Smooth muscle cell (in vitro differentiated cells): Measurements from ENCODE around the gene EIF1. TPM values are rescaled to one million over a fixed set of nuclear protein-coding genes. Genes with fewer than 3 reads are reported as not detected.

Experiments used
- DNase-seq: peaks from one replicate; lab custom pipeline; 2025; ENCODE audit not compliant: unreplicated experiment; lab: John Stamatoyannopoulos, UW
- H2AFZ ChIP-seq: fragments of 200-600 bp; sonication (generic); 2 replicates; pipeline ENCODE4 v1.6.0; 2016; ENCODE audit warnings: antibody characterized with exemption, low read depth, mild to moderate bottlenecking
- H3F3A ChIP-seq: fragments of 200-600 bp; sonication (generic); 2 replicates; pipeline ENCODE4 v1.6.0; 2017; ENCODE audit warnings: antibody characterized with exemption, low read depth
- H3K27ac ChIP-seq: fragments of 200-600 bp; sonication (generic); 2 replicates; pipeline ENCODE4 v1.5.1; 2016; ENCODE audit warnings: low read depth, mild to moderate bottlenecking
- H3K27me3 ChIP-seq: fragments of 200-600 bp; sonication (generic); 2 replicates; pipeline ENCODE4 v1.6.1; 2016; ENCODE audit warnings: low read depth, mild to moderate bottlenecking
- H3K36me3 ChIP-seq: fragments of 200-600 bp; sonication (generic); 2 replicates; pipeline ENCODE4 v1.5.1; 2016; ENCODE audit warnings: low read depth
- H3K4me1 ChIP-seq: fragments of 200-600 bp; sonication (generic); 2 replicates; pipeline ENCODE4 v1.5.1; 2016; ENCODE audit warnings: low read depth
- H3K4me2 ChIP-seq: fragments of 200-600 bp; sonication (generic); 2 replicates; pipeline ENCODE4 v1.6.0; 2016; ENCODE audit warnings: mild to moderate bottlenecking
- H3K4me3 ChIP-seq: fragments of 200-600 bp; sonication (generic); 2 replicates; pipeline ENCODE4 v1.5.1; 2016; ENCODE audit warnings: mild to moderate bottlenecking
- H3K79me2 ChIP-seq: fragments of 200-600 bp; sonication (generic); 2 replicates; pipeline ENCODE4 v1.6.0; 2016; ENCODE audit warnings: low read depth, mild to moderate bottlenecking
- H3K9ac ChIP-seq: fragments of 200-600 bp; sonication (generic); 2 replicates; pipeline ENCODE4 v1.6.0; 2016; ENCODE audit warnings: low read depth
- H3K9me3 ChIP-seq: fragments of 200-600 bp; sonication (generic); replicated peaks from 2 replicates; pipeline ENCODE4 v1.5.1; 2016; ENCODE audit warnings: low read depth
- H4K20me1 ChIP-seq: fragments of 200-600 bp; sonication (generic); 2 replicates; pipeline ENCODE4 v1.6.0; 2016; ENCODE audit warnings: low read depth
- CTCF ChIP-seq: fragments of 200-600 bp; sonication (generic); IDR thresholded peaks from 2 replicates; pipeline ENCODE4 v1.5.1; 2017; ENCODE audit warnings: borderline replicate concordance, mild to moderate bottlenecking, antibody characterized with exemption; ENCODE audit not compliant: insufficient read depth, poor library complexity, severe bottlenecking
- WGBS: methylation state at CpG from one replicate; pipeline ENCODE4 v1.1.7; 2016; ENCODE audit warnings: low lambda C conversion rate; 5-methylcytosine and 5-hydroxymethylcytosine counted together
- polyA plus RNA-seq: library from polyadenylated mRNA; unstranded; fragments of >200 nt; fragmentation: Nextera tagmentation; extraction: Ambion mirVana; gene quantifications from 2 replicates; pipeline ENCODE4 v1.2.1, GENCODE V29; 2016
- total RNA-seq: library from RNA; depleted of rRNA; stranded (reverse); fragments of >200 nt; gene quantifications from 2 replicates; pipeline ENCODE4 v1.2.3, GENCODE V29; 2014

EIF1 gene
- total and polyA plus RNA-seq, 2 experiments from 2014 or later: 360 to 1,301 TPM

- TF ChIP-seq CTCF: peak; percentile 65
- Histone ChIP-seq H3K9ac (peak overlapping the region; percentile 100), H3K27ac (peak overlapping the region; percentile 100), H3K27me3 (no peaks in the 10 kb centered on the region), H3K4me2 (peak overlapping the region; percentile 98), H3K4me1 (peaks cover 16% of the 10 kb centered on the region), H3K79me2 (peaks cover 29% of the 10 kb centered on the region), H3K9me3 (no peaks in the 10 kb centered on the region), H3K36me3 (peaks cover 22% of the 10 kb centered on the region), H3K4me3 (peak overlapping the region; percentile 99), H4K20me1 (peaks cover 52% of the 10 kb centered on the region), H3F3A (peaks cover 40% of the 10 kb centered on the region), H2AFZ (no peak overlapping the region)
- 7% methylated on average over 19 of the region's 27 CpGs for WGBS
- no peak for DNase-seq
Observed at GRCh38 chr17:41689497-41690299, 1.0 kb downstream of the EIF1 start.

- WGBS: 73% methylated on average over 2 of the region's 2 CpGs
- no peak for DNase-seq
- no peaks in the 10 kb centered on the region for H3K27me3 ChIP-seq
- H3K27ac ChIP-seq: peak overlapping the region; percentile 100
- peaks cover 55% of the 10 kb centered on the region for H4K20me1 ChIP-seq
- H3K4me2 ChIP-seq: peak overlapping the region; percentile 98
- peaks cover 29% of the 10 kb centered on the region for H3K79me2 ChIP-seq
- peaks cover 16% of the 10 kb centered on the region for H3K4me1 ChIP-seq
- peak overlapping the region; percentile 99 for H3K4me3 ChIP-seq
- H3F3A ChIP-seq: peaks cover 44% of the 10 kb centered on the region
- H3K9me3 ChIP-seq: no peaks in the 10 kb centered on the region
- no peak for TF ChIP-seq CTCF
- H2AFZ ChIP-seq: no peak overlapping the region
- peak overlapping the region; percentile 100 for H3K9ac ChIP-seq
- peaks cover 22% of the 10 kb centered on the region for H3K36me3 ChIP-seq
Observed at GRCh38 chr17:41690497-41690896, 1.8 kb downstream of the EIF1 start.

GRCh38 chr17:41691031-41691777 is 2.5 kb downstream of the EIF1 start:
- peaks cover 16% of the 10 kb centered on the region for H3K4me1 ChIP-seq

More at GRCh38 chr17:41691031-41691777, 2.5 kb downstream of the EIF1 start:
- Histone ChIP-seq H3K4me3 (peak overlapping the region; percentile 99), H3K9me3 (no peaks in the 10 kb centered on the region), H2AFZ (no peak overlapping the region), H3K79me2 (peaks cover 29% of the 10 kb centered on the region), H3F3A (peaks cover 47% of the 10 kb centered on the region), H3K4me2 (peak overlapping the region; percentile 98), H3K36me3 (peaks cover 22% of the 10 kb centered on the region), H3K27ac (peak overlapping the region; percentile 100), H3K9ac (peak overlapping the region; percentile 100), H4K20me1 (peaks cover 56% of the 10 kb centered on the region), H3K27me3 (no peaks in the 10 kb centered on the region)
- WGBS: 94% methylated on average over 10 of the region's 10 CpGs
- no peak for TF ChIP-seq CTCF
- no peak for DNase-seq
